SH-SY5Y (cell line): Measurements from ENCODE around the gene CTIF.

Source experiments
- GATA2 ChIP-seq: IDR thresholded peaks from 2 replicates; pipeline ENCODE4 v1.6.1; 2011; ENCODE audit warnings: mild to moderate bottlenecking, low read depth, low read length
- GATA3 ChIP-seq: IDR thresholded peaks from 2 replicates; pipeline ENCODE4 v1.6.1; 2011; ENCODE audit warnings: low read depth, mild to moderate bottlenecking, low read length, moderate library complexity

DNA sequence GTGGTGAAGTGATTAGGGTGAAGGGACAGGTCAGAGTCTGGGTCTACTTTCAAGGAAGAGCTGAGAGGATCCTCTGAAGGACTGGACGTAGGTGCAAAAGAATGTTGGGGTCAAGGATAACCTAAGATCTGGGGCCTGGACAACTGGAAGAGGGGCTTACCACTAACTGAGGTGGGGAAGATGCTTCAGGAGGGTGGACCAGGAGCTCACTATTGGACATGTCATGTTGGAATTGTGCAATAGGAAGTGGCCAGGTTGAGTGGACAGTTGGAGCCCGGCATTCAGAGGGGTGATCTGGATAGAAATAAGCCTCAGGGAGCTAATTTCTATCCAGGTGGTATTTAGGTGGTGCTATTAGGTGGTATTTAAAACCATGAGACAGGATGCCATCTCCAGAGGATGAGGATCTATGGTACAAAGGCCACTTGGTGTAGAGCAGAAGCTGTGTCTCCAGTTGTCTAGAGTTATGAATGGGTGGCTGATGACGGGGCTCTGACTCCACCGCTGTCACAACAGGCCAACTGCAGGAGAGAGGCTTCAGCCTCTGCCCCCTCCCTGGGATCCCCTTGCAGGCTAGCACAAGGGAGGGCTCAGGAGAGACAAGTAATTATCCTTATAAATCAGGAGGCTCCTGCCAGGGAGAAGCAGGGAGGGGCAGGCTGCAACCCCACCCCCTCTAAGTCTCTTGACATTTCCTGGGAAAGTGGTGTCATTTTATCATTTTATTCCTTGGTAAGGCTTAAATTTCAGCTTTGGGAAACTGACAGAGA is 254.0 kb downstream of the CTIF start:
- TF ChIP-seq GATA3 (no peak), GATA2 (no peak)
